Tibial nerve (tissue), 4 donors: ENCODE measurements around the gene HLA-DOB.

Source experiments
- CTCF ChIP-seq, 5 experiments: fragments of 200-600 bp in 3 of 5; fragments of 450-650 bp in 2 of 5; sonication (generic) in 3 of 5; IDR thresholded peaks; one replicate each; pipeline ENCODE4 v1.5.1; 2016 to 2019; ENCODE audit warnings: antibody characterized with exemption in 5 of 5, mild to moderate bottlenecking in 3 of 5, moderate library complexity in 2 of 5
- EP300 ChIP-seq, 2 donors: sonication (generic); formaldehyde crosslinking; IDR thresholded peaks; one replicate each; pipeline ENCODE4 v1.6.1; 2017; ENCODE audit warnings: antibody characterized with exemption in 2 of 2, mild to moderate bottlenecking in 1 of 2

GRCh38 chr6:32857156-32857891 is 40.5 kb upstream of the HLA-DOB start:
- TF ChIP-seq CTCF (IDR thresholded peaks at IDR 0.05) (no peak), EP300 (IDR thresholded peaks at IDR 0.05) (no peak)
